Fibroblast of pulmonary artery (primary cell): ENCODE data around the gene CBX4.

Experiments used
- DNase-seq: peaks from one replicate; pipeline ENCODE4 v3.0.0-alpha.2; 2010; ENCODE audit warnings: low read depth
- H3K4me3 ChIP-seq: replicated peaks from 2 replicates; pipeline ENCODE4 v1.5.1; 2011; ENCODE audit warnings: low read depth, mild to moderate bottlenecking, control low read depth, low read length, moderate library complexity
- TF ChIP-seq, protein P1 (sequence below): IDR thresholded peaks from 2 replicates; pipeline ENCODE4 v1.5.1; 2011; ENCODE audit warnings: mild to moderate bottlenecking, control low read depth, low read length, inconsistent platforms; ENCODE audit errors: missing control alignments

The CBX4 gene

DNA sequence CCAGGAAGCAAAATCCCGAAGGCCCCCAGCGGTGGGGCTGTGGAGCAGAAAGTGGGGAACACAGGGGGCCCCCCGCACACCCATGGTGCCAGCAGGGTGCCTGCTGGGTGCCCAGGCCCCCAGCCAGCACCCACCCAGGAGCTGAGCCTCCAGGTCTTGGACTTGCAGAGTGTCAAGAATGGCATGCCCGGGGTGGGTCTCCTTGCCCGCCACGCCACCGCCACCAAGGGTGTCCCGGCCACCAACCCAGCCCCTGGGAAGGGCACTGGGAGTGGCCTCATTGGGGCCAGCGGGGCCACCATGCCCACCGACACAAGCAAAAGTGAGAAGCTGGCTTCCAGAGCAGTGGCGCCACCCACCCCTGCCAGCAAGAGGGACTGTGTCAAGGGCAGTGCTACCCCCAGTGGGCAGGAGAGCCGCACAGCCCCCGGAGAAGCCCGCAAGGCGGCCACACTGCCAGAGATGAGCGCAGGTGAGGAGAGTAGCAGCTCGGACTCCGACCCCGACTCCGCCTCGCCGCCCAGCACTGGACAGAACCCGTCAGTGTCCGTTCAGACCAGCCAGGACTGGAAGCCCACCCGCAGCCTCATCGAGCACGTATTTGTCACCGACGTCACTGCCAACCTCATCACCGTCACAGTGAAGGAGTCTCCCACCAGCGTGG lies 54.8 kb downstream of the CBX4 start:
- TF ChIP-seq, protein P1, sequence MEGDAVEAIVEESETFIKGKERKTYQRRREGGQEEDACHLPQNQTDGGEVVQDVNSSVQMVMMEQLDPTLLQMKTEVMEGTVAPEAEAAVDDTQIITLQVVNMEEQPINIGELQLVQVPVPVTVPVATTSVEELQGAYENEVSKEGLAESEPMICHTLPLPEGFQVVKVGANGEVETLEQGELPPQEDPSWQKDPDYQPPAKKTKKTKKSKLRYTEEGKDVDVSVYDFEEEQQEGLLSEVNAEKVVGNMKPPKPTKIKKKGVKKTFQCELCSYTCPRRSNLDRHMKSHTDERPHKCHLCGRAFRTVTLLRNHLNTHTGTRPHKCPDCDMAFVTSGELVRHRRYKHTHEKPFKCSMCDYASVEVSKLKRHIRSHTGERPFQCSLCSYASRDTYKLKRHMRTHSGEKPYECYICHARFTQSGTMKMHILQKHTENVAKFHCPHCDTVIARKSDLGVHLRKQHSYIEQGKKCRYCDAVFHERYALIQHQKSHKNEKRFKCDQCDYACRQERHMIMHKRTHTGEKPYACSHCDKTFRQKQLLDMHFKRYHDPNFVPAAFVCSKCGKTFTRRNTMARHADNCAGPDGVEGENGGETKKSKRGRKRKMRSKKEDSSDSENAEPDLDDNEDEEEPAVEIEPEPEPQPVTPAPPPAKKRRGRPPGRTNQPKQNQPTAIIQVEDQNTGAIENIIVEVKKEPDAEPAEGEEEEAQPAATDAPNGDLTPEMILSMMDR = no peak
- no peak overlapping the region for H3K4me3 ChIP-seq
- no peak for DNase-seq

DNA sequence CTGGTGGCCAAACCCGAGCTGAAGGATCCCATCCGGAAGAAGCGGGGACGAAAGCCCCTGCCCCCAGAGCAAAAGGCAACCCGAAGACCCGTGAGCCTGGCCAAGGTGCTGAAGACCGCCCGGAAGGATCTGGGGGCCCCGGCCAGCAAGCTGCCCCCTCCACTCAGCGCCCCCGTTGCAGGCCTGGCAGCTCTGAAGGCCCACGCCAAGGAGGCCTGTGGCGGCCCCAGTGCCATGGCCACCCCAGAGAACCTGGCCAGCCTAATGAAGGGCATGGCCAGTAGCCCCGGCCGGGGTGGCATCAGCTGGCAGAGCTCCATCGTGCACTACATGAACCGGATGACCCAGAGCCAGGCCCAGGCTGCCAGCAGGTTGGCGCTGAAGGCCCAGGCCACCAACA lies 55.3 kb downstream of the CBX4 start:
- no peak overlapping the region for H3K4me3 ChIP-seq
- DNase-seq = no peak
- TF ChIP-seq, protein P1 = no peak
